Measurements from ENCODE around the gene CST8.

Gene CST8

GRCh38 chr20:23524146-23524545 lies 33.2 kb downstream of the CST8 start:
- no peak for DNase-seq (ENCODE audit: low spot score)

- DNase-seq (ENCODE audit: low spot score): no peak
Observed at GRCh38 chr20:23526850-23527249, 35.9 kb downstream of the CST8 start.

GRCh38 chr20:23528867-23529431 lies 38.0 kb downstream of the CST8 start:
- no peak for DNase-seq (ENCODE audit: low spot score)

GRCh38 chr20:23530937-23531567 lies 40.1 kb downstream of the CST8 start:
- no peak for DNase-seq (ENCODE audit: low spot score)

DNA sequence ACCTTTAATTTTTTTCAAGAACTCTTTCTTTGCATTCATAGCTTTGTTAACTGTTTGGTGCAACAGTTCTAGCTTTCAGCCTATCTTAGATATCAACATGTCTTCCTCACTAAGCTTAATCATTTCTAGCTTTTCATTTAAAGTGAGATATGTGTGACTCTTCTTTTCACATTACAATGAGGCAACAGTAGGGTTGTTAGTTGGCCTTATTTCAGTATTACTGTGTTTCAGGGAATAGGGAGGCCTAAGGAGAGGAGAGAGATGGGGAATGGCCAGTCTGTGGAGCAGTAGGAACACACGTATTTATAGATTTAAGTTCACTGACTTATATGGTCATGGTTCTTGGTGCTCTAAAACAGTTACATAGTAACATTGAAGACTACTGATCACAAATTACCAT lies 41.6 kb downstream of the CST8 start:
- no peak for DNase-seq (ENCODE audit: low spot score)

DNA sequence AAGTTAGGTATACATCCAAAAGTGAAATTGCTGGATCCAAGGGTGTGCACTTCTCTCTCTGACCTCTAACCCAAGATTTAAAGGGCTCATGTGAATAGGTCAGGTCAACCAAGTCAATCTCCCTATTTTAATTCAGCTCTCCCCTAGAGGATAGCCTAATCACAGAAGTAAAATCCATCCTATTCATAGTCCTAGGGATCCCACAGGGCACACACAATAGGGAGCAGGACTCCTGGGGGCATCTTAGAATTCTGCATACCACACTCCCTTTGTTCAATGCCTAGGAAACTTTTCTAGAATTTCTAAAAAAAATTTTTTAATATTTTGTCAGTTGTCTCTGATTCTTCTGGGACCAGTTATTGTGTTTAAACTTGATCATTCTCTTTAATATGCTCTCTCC lies 42.2 kb downstream of the CST8 start:
- DNase-seq (ENCODE audit: low spot score): no peak

DNA sequence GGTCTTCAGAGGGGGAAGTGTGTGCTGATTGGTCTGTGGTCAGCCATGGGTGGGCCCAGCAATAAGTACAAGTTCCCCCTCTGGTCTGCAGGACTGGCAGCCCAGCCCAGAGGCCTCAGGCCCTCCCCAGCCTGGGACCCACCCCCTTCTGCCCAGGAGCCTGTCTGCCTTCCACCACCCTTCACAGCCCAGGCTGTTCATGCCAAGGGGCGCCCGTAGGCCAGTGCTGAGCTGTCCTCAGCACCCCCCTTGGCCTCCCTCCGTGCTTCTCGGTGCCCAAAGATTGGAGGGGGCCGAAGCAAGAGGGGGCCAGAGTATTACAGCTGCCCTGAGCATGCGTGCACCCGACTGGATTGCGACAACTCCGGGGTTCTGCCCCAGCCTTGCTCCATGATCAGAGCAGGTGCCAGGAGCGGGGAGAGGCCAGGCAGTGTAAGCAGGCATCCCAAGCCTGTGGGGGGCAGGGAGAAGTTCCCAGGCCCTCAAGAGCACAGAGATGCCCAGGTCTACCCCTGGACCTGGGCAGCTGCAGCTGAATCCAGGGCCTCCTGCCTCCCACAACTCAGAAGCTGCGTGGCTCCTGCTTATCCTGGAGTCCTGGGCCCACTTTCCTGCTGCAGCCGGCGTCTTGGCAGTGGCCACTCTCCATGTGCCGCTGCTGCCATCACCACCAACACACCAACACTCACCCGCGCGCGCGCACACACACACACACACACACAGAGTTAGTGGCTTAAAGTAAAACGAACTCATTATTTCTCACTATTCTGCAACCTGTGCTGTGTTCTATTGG lies 44.1 kb downstream of the CST8 start:
- DNase-seq (ENCODE audit: low spot score): no peak

DNA sequence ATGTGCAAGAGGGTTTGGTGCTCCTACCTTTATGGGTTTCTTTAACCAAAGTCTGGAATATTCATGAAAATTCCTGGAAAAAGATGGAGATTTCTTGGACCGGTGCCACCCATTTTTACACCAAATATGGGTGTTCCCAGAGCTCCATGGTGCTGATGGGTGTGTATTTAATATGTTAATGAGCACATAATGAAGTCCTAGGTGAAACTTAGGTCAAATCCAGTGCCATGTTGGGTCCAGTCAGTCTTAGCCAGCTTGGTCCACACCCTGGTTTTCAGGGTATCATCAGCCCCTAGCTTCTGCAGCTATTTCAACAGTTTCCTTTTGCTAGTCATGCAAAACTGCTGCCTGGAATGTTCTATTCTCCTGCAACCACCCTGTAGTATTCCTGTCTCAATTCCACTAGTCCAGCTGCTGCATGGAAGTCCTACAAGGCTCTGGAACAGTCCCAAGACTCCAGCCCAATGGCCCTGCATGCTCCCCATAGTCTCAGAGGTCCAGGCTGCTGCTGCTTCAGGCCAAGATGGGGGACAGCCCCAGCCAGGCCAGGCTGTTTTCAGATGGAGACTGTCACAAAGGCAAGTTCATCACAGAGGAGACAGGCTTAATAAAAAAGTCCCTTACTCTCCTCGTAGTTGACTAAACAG lies 45.5 kb downstream of the CST8 start:
- no peak for DNase-seq (ENCODE audit: low spot score)

DNA sequence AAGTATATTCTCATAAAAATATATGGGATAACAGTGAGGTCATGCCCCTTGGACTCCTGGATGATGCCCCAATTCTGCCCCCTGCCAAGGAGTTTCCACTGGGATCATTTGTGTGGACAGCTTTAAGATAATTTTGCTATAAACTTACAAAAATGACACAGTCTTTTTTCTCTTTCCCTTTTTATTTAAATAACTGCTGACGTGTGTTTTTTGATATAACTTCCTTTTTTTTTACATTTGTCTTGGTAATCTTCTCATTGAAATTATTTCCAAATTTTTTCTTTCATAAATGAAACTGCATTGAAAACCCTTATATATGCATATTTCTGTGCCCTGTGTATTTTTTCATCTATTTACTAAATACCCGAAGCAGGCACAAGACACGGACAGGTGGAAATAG lies 46.1 kb downstream of the CST8 start:
- no peak for DNase-seq (ENCODE audit: low spot score)

DNA sequence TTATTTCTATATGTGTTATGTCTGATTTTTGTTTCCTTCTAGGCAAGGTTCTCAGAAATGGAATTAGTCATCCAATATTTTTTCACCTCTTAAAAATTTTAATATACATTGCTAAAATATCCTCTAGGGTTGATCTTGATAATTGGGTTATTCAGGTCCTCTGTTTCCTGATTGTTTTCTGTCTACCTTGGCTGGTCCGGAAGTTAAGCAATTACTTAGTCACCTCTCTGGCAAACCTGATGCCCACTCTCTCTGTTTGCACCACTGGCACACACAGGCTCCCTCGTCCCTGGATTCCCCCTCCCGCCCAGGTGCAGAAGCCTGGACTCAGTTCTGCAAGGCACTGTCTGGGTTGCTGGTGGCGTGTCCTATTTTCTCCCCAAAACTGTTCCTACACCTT lies 49.7 kb downstream of the CST8 start:
- DNase-seq (ENCODE audit: low spot score): no peak

- no peak for DNase-seq (ENCODE audit: low spot score)
Observed at GRCh38 chr20:23541330-23541729, 50.4 kb downstream of the CST8 start.

GRCh38 chr20:23541776-23542175 lies 50.9 kb downstream of the CST8 start:
- no peak for DNase-seq (ENCODE audit: low spot score)

- no peak for DNase-seq (ENCODE audit: low spot score)
Observed at GRCh38 chr20:23542801-23543200, 51.9 kb downstream of the CST8 start.

DNA sequence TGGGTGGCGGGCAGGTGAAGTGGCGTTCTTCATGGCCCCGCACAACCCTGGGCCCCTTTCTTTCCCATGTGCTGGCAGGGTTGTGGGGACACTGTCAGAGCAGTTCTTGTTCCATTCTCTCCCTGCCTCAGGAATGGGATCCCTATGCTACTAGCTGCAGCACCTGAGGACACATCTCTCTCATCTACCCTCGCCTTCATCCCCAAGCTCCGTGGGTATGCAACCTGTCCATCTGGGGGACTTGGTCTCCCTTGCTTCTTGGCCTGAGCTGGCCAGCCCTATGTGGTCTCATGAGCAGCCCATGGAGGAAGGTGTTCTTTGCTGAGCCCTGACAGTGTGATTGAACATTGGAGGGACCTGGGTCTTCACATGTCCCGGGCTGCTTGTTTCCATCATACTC lies 53.2 kb downstream of the CST8 start:
- no peak for DNase-seq (ENCODE audit: low spot score)

Measured in hematopoietic multipotent progenitor cell treated with erythropoietin and hydrocortisone succinate and interleukin-3 and kit ligand, for 17 days (in vitro differentiated cells).